SK-N-MC (cell line): Measurements from ENCODE around the gene CRYGN.

Source experiments
- EZH2 ChIP-seq: fragments of 200-600 bp; sonication (generic); IDR thresholded peaks from one replicate; pipeline ENCODE4 v1.6.1; 2017; ENCODE audit warnings: antibody characterized with exemption
- FOXP2 ChIP-seq: optimal IDR thresholded peaks from 2 replicates; pipeline ENCODE3; 2011; ENCODE audit warnings: mild to moderate bottlenecking, moderate library complexity; ENCODE audit not compliant: insufficient read depth; ENCODE audit errors: extremely low read length, control extremely low read depth
- POLR2AphosphoS5 ChIP-seq: IDR thresholded peaks from 2 replicates; pipeline ENCODE4 v1.6.1; 2012; ENCODE audit warnings: mild to moderate bottlenecking, low read depth, low read length, borderline replicate concordance

DNA sequence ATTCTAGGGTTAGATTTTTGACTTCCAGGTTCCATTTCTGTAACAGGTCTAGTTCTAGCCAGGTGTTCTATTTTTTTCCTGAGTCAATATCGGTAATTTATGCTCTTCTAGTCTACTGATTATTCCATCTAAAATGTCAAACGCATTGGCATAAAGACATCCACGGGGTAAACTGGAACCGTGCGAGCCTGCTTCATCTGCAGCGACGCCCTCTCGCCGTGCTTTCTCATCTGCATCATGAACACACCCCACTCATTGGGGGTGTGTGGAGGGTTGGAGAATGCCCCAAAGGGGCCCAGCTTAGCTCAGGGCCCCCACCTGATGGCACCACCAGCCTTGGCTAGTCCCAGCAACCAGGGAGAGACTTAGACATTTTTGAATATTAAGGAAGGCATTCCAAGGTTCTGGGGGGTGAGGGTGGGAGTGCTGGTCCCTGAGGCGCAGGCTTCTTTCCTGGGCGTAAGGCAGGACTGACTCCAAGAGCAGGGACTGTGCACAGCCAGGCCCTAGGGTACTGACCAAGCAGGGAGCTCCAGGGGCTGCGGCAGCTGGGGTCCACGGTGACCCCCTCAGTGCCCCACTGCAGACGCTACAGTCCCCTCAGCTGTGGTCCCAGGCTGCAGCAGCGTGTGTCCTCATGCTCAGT, 12.9 kb upstream of the CRYGN start:
- TF ChIP-seq POLR2AphosphoS5 (no peak), EZH2 (no peak), FOXP2 (no peak)
